ENCODE results near the gene SRGAP1. TPM values are rescaled to one million over a fixed set of nuclear protein-coding genes. Genes with fewer than 3 reads are reported as not detected.

SRGAP1 gene
- total RNA-seq, 3 donors from 2014 or later (not counting 1 experiment from before 2014, with no cell fraction given): 0.10 to 0.49 (median 0.16) TPM

GRCh38 chr12:64088431-64089349 lies 244.2 kb downstream of the SRGAP1 start:
- Histone ChIP-seq H3K27me3 (ENCODE audit: control insufficient read depth, insufficient read depth, low read length) (no peaks in the 10 kb centered on the region), H3K9me3 (ENCODE audit: control insufficient read depth, insufficient read depth, low read length) (no peaks in the 10 kb centered on the region), H3K36me3 (ENCODE audit: control insufficient read depth, insufficient read depth, low read length) (no peaks in the 10 kb centered on the region), H3K4me3 (ENCODE audit: low read length) (no peak overlapping the region), H3K27ac (ENCODE audit: low read length) (no peak overlapping the region), H3K4me1 (ENCODE audit: control insufficient read depth, insufficient read depth, low read length) (no peaks in the 10 kb centered on the region)
- WGBS (ENCODE audit: insufficient coverage): 75% methylated on average over 12 of the region's 12 CpGs
- DNase-seq (no peak), ATAC-seq (no peak)
- Mint-ChIP-seq H3K36me3 (no peaks in the 10 kb centered on the region), H3K9me3 (no peaks in the 10 kb centered on the region), H3K4me1 (no peaks in the 10 kb centered on the region), H3K4me3 (no peak overlapping the region), H3K27ac (no peak overlapping the region), H3K27me3 (ENCODE audit: low read depth in 2 of 2) (no peaks in the 10 kb centered on the region)
- no peak for TF ChIP-seq CTCF (IDR thresholded peaks at IDR 0.05)
- intact Hi-C loops (cut with micrococcal nuclease): no loop called here

GRCh38 chr12:64090047-64090446 lies 245.5 kb downstream of the SRGAP1 start:
- no peaks in the 10 kb centered on the region for H3K4me1 Mint-ChIP-seq
- no peak for DNase-seq
- intact Hi-C loops (cut with micrococcal nuclease): no loop called here
- H3K4me3 Mint-ChIP-seq: no peak overlapping the region
- no peak overlapping the region for H3K27ac Mint-ChIP-seq
- ATAC-seq: no peak
- H3K27ac ChIP-seq (ENCODE audit: low read length): no peak overlapping the region
- WGBS (ENCODE audit: insufficient coverage): 100% methylated on average over 1 of the region's 1 CpG
- H3K27me3 ChIP-seq (ENCODE audit: control insufficient read depth, insufficient read depth, low read length): no peaks in the 10 kb centered on the region
- H3K9me3 Mint-ChIP-seq: no peaks in the 10 kb centered on the region
- TF ChIP-seq CTCF (IDR thresholded peaks at IDR 0.05): no peak
- H3K9me3 ChIP-seq (ENCODE audit: control insufficient read depth, insufficient read depth, low read length): no peaks in the 10 kb centered on the region
- H3K4me3 ChIP-seq (ENCODE audit: low read length): no peak overlapping the region
- no peaks in the 10 kb centered on the region for H3K4me1 ChIP-seq (ENCODE audit: control insufficient read depth, insufficient read depth, low read length)
- no peaks in the 10 kb centered on the region for H3K36me3 Mint-ChIP-seq
- no peaks in the 10 kb centered on the region for H3K27me3 Mint-ChIP-seq (ENCODE audit: low read depth in 2 of 2)
- H3K36me3 ChIP-seq (ENCODE audit: control insufficient read depth, insufficient read depth, low read length): no peaks in the 10 kb centered on the region

GRCh38 chr12:64091186-64091585 lies 246.7 kb downstream of the SRGAP1 start:
- Histone ChIP-seq H3K27ac (ENCODE audit: low read length) (no peak overlapping the region), H3K27me3 (ENCODE audit: control insufficient read depth, insufficient read depth, low read length) (no peaks in the 10 kb centered on the region), H3K36me3 (ENCODE audit: control insufficient read depth, insufficient read depth, low read length) (no peaks in the 10 kb centered on the region), H3K4me3 (ENCODE audit: low read length) (no peak overlapping the region), H3K9me3 (ENCODE audit: control insufficient read depth, insufficient read depth, low read length) (no peaks in the 10 kb centered on the region), H3K4me1 (ENCODE audit: control insufficient read depth, insufficient read depth, low read length) (no peaks in the 10 kb centered on the region)
- H3K27ac Mint-ChIP-seq: no peak overlapping the region
- H3K27me3 Mint-ChIP-seq (ENCODE audit: low read depth in 2 of 2): no peaks in the 10 kb centered on the region
- H3K36me3 Mint-ChIP-seq: no peaks in the 10 kb centered on the region
- DNase-seq: no peak
- H3K4me3 Mint-ChIP-seq: no peak overlapping the region
- no peaks in the 10 kb centered on the region for H3K9me3 Mint-ChIP-seq
- 100% methylated on average over 2 of the region's 4 CpGs for WGBS (ENCODE audit: insufficient coverage)
- TF ChIP-seq CTCF (IDR thresholded peaks at IDR 0.05): no peak
- intact Hi-C loops (cut with micrococcal nuclease): no loop called here
- no peak for ATAC-seq
- no peaks in the 10 kb centered on the region for H3K4me1 Mint-ChIP-seq

All from natural killer cell (primary cell).